Colonic mucosa (tissue), 4 donors: Measurements from ENCODE around the gene ADRA2A. TPM values are rescaled to one million over a fixed set of nuclear protein-coding genes. Genes with fewer than 3 reads are reported as not detected.

Source experiments
- DNase-seq: peaks from one replicate; pipeline ENCODE4 v3.0.0-alpha.2; 2020
- H3K27ac ChIP-seq: fragments of 200-600 bp; one replicate; pipeline ENCODE4 v1.8.0; 2021
- H3K27me3 ChIP-seq: fragments of 200-600 bp; one replicate; pipeline ENCODE4 v1.8.0; 2021
- H3K36me3 ChIP-seq: fragments of 200-600 bp; one replicate; pipeline ENCODE4 v1.8.0; 2021
- H3K4me1 ChIP-seq: fragments of 200-600 bp; one replicate; pipeline ENCODE4 v1.8.0; 2021; ENCODE audit warnings: mild to moderate bottlenecking
- H3K4me3 ChIP-seq: fragments of 200-600 bp; one replicate; pipeline ENCODE4 v1.8.0; 2021
- H3K9ac ChIP-seq, 2 donors: one replicate each; pipeline ENCODE4 v1.7.0; 2013; ENCODE audit warnings: control low read depth in 2 of 2, low read depth in 2 of 2, low read length in 2 of 2
- H3K9me3 ChIP-seq: fragments of 200-600 bp; one replicate; pipeline ENCODE4 v1.8.0; 2021
- intact Hi-C: fragments of 100-400 bp; cut with DNase I; formaldehyde crosslinking; loops from one replicate; pipeline ENCODE4 v1.14.1; 2022
- total RNA-seq, 2 donors: library from RNA; stranded (reverse); fragmentation: NEBNext Ultra II Directional in 1 of 2; extraction: Animal tissue kit (Norgen Biotek cat#: 25700) in 1 of 2; gene quantifications; one replicate each; pipeline ENCODE4 v1.2.1, GENCODE V29; 2021
- TF ChIP-seq, protein P1 (sequence below): fragments of 200-600 bp; IDR thresholded peaks from one replicate; pipeline ENCODE4 v1.8.0; 2022; ENCODE audit warnings: antibody characterized with exemption, mild to moderate bottlenecking
- donor health status: healthy.
- donor health status: DM: no; HTN: no; CAD: no.
- donor health status: DM: no; HTN: no; CAD: no.

The ADRA2A gene
- total RNA-seq, 2 donors from 2014 or later, result 12.8 to 14.3 TPM

DNA sequence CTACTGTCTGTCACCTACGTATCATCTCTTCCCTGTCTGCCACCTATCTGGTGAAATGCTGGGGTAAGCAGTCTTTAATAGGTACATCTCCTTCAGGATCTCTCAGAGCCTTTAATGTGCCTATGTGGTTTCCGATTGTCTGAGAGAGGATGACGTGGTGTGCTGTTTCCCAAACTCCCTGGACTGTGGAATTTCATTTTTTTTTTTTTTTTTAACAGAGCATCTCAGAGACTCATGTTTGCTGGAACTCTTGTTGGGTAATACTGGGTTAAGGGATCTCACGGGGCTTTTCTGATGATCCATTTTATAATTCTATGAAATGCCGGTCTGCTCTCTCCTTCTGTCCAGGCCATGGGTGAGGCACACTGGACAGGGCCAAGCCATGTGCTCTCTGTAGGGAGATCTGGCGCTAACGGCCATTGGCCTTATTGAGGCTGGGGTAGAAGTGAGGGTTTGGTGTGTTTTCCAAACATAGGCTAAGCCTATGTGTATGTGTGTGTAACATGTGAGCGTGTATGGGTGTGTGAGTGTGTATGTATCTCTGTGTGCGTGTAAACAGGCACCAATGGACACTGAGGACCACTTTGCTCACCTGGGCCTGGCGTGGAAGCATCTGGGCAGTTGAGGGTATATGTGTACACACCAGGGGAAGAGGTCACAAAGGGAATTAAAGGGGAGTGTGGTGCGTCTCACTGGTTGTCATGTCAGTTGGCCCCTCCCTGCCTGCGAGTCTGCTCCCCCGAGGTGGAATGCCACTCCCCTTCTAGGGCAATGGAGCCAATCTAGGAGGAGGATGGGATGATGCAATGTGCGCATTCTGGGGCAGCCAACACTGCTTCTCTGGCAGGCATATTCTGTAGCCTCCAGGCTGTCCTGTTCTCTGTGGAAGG is 7.8 kb downstream of the ADRA2A start:
- no peaks in the 10 kb centered on the region for H3K27me3 ChIP-seq
- TF ChIP-seq, protein P1, sequence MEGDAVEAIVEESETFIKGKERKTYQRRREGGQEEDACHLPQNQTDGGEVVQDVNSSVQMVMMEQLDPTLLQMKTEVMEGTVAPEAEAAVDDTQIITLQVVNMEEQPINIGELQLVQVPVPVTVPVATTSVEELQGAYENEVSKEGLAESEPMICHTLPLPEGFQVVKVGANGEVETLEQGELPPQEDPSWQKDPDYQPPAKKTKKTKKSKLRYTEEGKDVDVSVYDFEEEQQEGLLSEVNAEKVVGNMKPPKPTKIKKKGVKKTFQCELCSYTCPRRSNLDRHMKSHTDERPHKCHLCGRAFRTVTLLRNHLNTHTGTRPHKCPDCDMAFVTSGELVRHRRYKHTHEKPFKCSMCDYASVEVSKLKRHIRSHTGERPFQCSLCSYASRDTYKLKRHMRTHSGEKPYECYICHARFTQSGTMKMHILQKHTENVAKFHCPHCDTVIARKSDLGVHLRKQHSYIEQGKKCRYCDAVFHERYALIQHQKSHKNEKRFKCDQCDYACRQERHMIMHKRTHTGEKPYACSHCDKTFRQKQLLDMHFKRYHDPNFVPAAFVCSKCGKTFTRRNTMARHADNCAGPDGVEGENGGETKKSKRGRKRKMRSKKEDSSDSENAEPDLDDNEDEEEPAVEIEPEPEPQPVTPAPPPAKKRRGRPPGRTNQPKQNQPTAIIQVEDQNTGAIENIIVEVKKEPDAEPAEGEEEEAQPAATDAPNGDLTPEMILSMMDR, result no peak
- no peak overlapping the region for H3K27ac ChIP-seq
- H3K9me3 ChIP-seq, result no peaks in the 10 kb centered on the region
- H3K36me3 ChIP-seq, result no peaks in the 10 kb centered on the region
- H3K9ac ChIP-seq, result no peak overlapping the region
- no peak for DNase-seq
- intact Hi-C loops, result no loop called here
- no peak overlapping the region for H3K4me3 ChIP-seq
- no peaks in the 10 kb centered on the region for H3K4me1 ChIP-seq

DNA sequence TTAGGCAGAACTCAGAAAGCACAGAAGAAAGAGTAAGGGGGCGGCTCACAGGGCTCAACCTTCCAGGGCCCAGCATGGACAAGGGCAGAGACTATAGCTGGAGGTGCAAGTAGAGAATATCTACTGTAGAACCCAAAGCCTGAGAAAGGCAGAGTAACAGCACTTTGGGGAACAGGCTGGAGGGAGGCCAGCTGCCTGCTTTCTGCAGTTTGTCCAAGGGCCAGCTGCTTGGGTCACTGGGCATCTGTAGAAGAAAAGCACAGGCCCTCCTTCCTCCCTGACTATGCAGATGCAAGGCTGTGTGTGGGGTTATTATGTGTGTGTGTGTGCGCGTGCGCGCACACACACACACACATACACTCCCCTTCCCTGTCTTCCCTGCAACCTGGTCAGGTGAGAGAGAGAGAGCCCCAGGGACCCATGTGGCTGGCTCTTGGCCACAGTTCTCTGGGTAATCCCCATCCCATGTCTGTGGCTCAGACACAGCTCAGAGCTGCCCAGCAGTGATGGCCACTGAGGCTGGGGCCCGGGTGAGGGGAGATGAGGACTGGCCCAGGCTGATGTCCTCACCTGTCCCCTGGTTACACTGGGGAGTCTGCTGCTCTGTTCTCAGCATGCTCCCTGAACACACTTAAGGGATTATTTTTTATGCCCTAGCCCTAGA is 9.0 kb downstream of the ADRA2A start:
- no peak overlapping the region for H3K9ac ChIP-seq
- DNase-seq, result peak; percentile 10
- no peak overlapping the region for H3K27ac ChIP-seq
- TF ChIP-seq, protein P1, result no peak
- no peak overlapping the region for H3K4me3 ChIP-seq
- intact Hi-C loops, result no loop called here
- H3K9me3 ChIP-seq, result no peaks in the 10 kb centered on the region
- H3K36me3 ChIP-seq, result no peaks in the 10 kb centered on the region
- H3K4me1 ChIP-seq, result no peaks in the 10 kb centered on the region
- no peaks in the 10 kb centered on the region for H3K27me3 ChIP-seq

DNA sequence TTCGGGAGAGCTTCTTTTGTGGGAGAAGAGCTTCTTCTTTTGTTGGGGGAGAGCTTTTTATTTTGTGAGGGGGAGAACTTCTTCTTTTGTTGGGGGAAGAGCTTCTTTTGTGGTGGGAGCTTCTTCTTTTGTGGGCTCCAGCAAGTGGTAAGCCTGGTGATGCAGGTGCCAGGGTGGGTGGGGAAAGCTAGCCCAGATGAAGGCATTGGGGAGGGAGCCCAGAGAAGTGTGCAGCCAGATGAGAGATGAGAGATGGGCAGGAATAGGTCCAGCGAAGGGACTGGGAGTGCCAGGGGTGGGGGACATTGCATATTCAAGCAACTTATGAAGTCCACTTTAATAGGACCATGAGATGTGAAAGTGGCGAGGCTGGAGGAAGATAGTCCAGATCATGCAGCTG is 9.7 kb downstream of the ADRA2A start:
- Histone ChIP-seq H3K27me3 (no peaks in the 10 kb centered on the region), H3K36me3 (no peaks in the 10 kb centered on the region), H3K4me3 (no peak overlapping the region), H3K9me3 (no peaks in the 10 kb centered on the region), H3K9ac (no peak overlapping the region), H3K27ac (no peak overlapping the region), H3K4me1 (no peaks in the 10 kb centered on the region)
- DNase-seq, result no peak
- TF ChIP-seq, protein P1, result no peak
- intact Hi-C loops, result no loop called here

DNA sequence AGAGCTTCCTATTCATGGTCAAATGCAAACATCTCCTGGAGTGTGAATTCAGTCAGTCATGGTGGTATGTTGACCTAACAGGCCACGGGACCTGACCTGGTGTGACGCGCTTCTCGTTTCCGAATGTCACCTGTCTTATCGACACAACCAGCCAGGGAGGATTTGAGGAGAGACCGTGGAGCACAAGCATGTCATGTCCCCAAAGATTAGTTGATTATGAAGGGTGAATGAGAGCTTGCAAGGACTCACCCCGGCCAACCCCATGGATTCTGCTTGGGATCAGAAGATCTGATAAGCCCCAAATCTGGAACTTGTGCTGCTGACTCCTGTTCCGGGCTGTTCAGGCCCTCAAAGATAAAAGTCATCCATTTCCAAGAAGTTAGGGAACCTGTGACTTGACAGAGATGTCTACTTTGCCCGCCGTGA is 10.5 kb downstream of the ADRA2A start:
- Histone ChIP-seq H3K4me1 (no peaks in the 10 kb centered on the region), H3K27me3 (no peaks in the 10 kb centered on the region), H3K9ac (no peak overlapping the region), H3K27ac (no peak overlapping the region), H3K36me3 (no peaks in the 10 kb centered on the region), H3K9me3 (no peaks in the 10 kb centered on the region), H3K4me3 (no peak overlapping the region)
- intact Hi-C loops, result no loop called here
- no peak for DNase-seq
- TF ChIP-seq, protein P1, result no peak

DNA sequence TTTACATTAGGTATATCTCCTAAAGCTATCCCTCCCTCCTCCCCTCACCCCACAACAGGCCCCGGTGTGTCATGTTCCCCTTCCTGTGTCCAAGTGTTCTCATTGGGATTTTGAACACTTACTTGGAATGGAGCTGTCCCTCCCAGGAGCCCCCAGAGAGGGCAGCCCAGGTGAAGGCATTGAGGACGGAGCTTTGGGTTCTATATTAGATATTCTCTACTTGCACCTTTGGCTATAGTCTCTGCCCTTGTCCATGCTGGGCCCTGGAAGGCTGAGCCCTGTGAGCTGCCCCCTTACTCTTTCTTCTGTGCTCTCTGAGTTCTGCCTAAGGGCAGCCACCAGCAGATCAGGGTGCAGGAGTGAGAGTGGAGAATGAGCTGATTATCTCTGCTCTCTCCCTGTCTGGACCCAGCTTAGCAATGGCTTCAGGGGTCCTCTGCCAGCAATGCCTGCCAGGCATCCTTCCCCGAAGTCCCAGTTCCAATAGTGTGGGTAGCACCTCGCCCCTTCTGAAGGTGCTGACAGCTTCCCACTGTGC is 11.2 kb downstream of the ADRA2A start:
- no peaks in the 10 kb centered on the region for H3K27me3 ChIP-seq
- H3K4me3 ChIP-seq, result no peak overlapping the region
- TF ChIP-seq, protein P1, result no peak
- no peak overlapping the region for H3K9ac ChIP-seq
- no peaks in the 10 kb centered on the region for H3K36me3 ChIP-seq
- no peaks in the 10 kb centered on the region for H3K9me3 ChIP-seq
- intact Hi-C loops, result no loop called here
- H3K27ac ChIP-seq, result no peak overlapping the region
- no peak for DNase-seq
- no peaks in the 10 kb centered on the region for H3K4me1 ChIP-seq
